H7 (cell line): ENCODE results near the gene TNIK. TPM values are rescaled to one million over a fixed set of nuclear protein-coding genes. Genes with fewer than 3 reads are reported as not detected.

Experiments used
- DNase-seq: peaks from one replicate; pipeline ENCODE4 v3.0.0; 2012
- H3K27me3 ChIP-seq: 2 replicates; pipeline ENCODE4 v1.6.0; 2011; ENCODE audit warnings: mild to moderate bottlenecking, low read length; ENCODE audit not compliant: control insufficient read depth, insufficient read depth
- H3K36me3 ChIP-seq: replicated peaks from 2 replicates; pipeline ENCODE4 v1.5.1; 2011; ENCODE audit warnings: low read length; ENCODE audit not compliant: control insufficient read depth, insufficient read depth
- H3K4me3 ChIP-seq: 2 replicates; pipeline ENCODE4 v1.5.1; 2011; ENCODE audit warnings: low read depth, mild to moderate bottlenecking, control low read depth, low read length, moderate library complexity; ENCODE audit not compliant: insufficient read depth
- total RNA-seq: library from RNA; depleted of rRNA; stranded (reverse); fragments of >200 nt; shearing (Covaris generic); gene quantifications from 2 replicates; pipeline ENCODE4 v1.2.3, GENCODE V29; 2014

The TNIK gene
- total RNA-seq, 1 experiment from 2014 or later: 16.4 TPM

DNA sequence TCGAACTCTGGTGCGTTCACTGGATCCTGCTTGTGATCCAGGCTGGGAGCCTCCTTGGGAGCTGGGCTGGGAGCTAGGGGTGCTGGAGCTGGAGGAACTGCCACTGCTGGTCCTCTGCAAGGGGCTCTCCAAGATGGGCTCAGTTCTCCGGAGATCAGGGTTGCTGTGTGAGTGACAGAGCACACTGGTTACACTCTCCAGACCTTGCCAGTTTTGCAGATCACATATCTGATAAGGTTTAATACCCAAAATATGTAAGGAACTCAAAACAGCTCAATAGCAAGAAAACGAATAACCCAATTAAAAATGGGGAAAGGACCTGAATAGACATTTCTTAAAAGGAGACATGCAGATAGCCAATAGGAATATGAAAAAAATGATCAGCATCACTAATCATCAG, 349.5 kb downstream of the TNIK start:
- no peak for DNase-seq
- Histone ChIP-seq H3K36me3 (no peaks in the 10 kb centered on the region), H3K4me3 (no peak overlapping the region), H3K27me3 (no peaks in the 10 kb centered on the region)

DNA sequence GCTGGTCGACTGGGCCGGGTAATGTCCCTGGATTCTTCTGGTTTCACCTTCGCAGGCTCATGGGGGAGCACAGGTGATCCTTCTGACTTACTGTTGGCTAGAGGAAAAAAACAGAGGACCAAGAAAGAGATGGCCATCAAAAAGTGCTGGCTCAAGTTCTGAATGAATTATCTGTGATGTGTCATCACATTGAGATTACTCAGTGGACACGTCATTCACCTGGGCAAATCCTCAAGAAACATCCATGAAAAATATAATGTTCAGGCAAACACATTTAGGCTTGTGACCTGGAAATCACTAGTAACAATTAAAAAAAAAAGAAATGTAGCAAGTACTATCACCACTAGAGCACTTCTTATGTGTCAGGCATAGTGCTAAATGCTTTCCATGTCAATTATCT, 352.1 kb downstream of the TNIK start:
- Histone ChIP-seq H3K27me3 (no peaks in the 10 kb centered on the region), H3K36me3 (no peaks in the 10 kb centered on the region), H3K4me3 (no peak overlapping the region)
- no peak for DNase-seq

DNA sequence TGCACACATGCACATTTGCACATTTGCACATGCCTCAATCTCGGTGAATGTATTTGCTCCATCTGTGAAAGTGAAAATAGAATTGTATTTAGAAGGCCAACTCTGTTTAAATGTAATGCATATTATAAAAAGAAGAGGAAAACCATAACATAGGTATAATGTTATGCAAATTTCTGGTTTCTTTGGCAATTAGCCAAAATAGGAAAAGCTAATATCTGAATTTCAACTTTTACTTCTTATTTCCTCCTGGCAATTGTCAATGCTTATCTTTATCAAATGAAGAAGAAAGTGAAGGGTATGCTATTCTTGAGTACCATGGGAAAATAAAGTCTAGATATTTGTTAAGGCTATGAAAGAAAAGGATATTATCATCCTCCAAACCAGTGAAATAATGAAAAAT, 357.0 kb downstream of the TNIK start:
- DNase-seq: no peak
- no peaks in the 10 kb centered on the region for H3K36me3 ChIP-seq
- H3K4me3 ChIP-seq: no peak overlapping the region
- H3K27me3 ChIP-seq: no peaks in the 10 kb centered on the region

DNA sequence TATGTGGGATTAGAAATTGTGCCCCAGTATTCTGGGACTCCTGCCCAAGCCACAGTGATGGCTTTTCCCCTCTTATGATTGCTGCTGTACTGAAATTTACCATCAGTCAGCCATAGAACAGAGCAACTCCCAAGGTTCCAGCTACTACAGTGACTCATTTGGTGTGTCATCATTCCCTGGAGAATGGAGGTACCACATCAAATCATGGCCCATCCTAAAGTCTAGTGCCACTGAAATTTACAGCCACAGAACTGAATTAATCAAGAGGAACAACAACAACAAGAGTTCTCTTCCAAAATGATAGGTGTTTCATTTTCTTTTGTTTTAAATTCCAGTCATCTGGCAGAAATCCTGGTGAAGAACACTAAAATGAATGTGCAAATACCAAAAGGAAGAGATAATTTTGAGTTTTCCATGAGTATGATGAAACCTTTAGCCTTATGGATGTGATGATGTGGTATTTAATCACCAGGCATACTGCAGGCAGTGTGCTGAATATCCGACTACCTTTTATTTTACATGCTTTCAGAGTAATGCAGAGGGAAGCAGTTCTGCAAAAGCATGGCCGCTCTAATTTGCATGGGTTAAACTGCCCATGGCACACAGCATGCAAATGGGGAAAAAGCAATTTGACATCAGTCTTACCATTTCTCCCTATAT, 358.1 kb downstream of the TNIK start:
- Histone ChIP-seq H3K27me3 (no peaks in the 10 kb centered on the region), H3K4me3 (no peak overlapping the region), H3K36me3 (no peaks in the 10 kb centered on the region)
- no peak for DNase-seq

DNA sequence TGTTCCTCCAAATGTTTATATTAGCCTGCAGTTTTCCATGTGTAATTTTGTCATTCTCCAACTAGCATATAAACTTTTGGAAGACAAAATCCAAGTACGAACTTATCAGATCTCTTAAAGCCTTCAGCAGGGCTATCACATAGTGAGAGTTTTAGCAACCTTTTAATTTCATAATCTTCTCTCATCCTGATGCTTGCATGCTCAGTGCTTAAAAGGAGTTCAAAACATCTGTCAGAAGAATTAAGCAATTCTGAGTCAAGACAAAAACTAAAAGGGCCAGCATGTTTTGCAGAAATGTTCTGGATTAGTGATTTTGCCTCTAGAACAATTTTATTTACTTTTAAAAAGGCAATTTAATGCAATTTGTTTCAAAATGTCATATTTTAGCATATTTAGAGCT, 360.3 kb downstream of the TNIK start:
- Histone ChIP-seq H3K27me3 (no peaks in the 10 kb centered on the region), H3K4me3 (no peak overlapping the region), H3K36me3 (no peaks in the 10 kb centered on the region)
- no peak for DNase-seq

DNA sequence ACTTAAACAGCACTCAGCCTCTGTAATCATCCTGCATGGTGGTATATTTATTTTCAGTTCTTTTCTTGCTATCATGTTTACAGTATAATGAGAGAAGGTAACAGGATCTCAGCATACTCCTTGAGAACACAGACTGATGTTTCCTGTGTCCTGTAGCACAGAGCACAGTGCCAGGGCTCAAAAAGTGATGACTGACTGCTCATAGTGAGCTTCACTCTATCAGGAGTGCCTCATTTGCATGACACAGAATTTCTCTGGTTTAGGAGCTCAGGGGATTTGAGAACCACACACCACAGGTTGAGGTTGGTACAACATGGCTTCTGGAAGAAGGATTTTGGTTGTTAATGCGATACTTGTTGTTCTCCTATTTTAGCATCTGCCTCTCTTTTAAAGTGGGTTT, 365.1 kb downstream of the TNIK start:
- no peaks in the 10 kb centered on the region for H3K27me3 ChIP-seq
- no peaks in the 10 kb centered on the region for H3K36me3 ChIP-seq
- no peak overlapping the region for H3K4me3 ChIP-seq
- DNase-seq: peak; percentile 22

DNA sequence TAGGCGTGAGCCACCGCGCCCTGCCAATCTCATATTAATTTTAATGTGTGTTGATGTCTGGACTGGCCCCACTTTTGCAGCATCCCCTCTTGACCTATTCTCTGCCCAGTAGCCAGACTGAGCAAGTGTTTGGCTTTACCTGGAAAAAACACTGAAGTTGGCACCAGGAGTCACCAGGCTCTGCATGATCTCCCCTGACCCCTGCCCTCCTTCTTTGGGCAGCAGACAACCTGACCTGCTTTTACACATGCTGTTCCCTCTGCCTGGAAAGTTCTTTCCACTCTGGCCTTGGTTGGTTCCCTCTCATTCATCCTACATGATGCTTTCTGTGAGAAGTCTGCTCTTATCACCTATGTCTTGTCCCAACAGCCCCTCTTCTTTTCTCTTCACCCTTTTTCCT, 365.8 kb downstream of the TNIK start:
- no peak for DNase-seq
- Histone ChIP-seq H3K36me3 (no peaks in the 10 kb centered on the region), H3K27me3 (no peaks in the 10 kb centered on the region), H3K4me3 (no peak overlapping the region)

DNA sequence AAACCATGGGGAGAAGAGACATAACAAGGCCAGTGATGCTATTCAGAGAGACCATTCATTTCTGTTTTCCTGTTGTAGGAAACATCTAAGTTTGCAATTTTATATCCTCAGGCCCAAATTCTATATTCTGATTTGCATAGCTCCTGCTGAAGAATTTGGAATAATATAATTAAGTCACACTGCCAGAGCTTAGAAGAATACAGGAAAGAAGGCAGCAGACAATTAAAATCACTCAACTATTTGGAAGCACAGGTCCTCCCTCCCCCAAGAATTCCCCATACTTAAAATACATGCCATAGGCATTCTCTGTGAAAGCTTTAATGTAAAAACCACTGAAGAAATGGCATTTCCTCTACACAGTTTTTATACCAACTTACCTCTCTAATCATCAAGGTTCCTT, 366.7 kb downstream of the TNIK start:
- no peak for DNase-seq
- H3K4me3 ChIP-seq: no peak overlapping the region
- no peaks in the 10 kb centered on the region for H3K27me3 ChIP-seq
- no peaks in the 10 kb centered on the region for H3K36me3 ChIP-seq

- no peak for DNase-seq
- Histone ChIP-seq H3K4me3 (no peak overlapping the region), H3K27me3 (no peaks in the 10 kb centered on the region), H3K36me3 (no peaks in the 10 kb centered on the region)
These were observed 367.7 kb downstream of the TNIK start for GRCh38 chr3:171092467-171092911.

DNA sequence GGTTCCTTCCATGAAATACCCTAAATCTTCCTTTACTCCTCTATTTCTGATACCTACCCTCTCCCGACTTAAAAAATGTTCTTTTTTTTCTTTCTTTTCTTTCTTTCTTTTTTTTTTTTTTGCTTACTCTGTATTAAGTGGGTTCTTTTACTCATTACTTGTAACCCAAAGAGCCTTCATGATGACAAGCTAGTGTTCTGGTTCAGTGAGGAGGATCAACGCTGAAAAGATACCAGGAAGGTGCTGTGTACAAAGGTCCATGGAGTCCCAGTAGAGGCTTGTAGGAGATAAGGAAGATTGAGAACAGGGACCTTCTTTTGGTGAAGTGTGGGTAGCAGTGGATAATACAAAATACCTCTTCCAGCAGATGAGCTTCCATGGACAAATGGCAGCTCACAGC, 369.9 kb downstream of the TNIK start:
- DNase-seq: no peak
- Histone ChIP-seq H3K27me3 (no peaks in the 10 kb centered on the region), H3K4me3 (no peak overlapping the region), H3K36me3 (no peaks in the 10 kb centered on the region)

DNA sequence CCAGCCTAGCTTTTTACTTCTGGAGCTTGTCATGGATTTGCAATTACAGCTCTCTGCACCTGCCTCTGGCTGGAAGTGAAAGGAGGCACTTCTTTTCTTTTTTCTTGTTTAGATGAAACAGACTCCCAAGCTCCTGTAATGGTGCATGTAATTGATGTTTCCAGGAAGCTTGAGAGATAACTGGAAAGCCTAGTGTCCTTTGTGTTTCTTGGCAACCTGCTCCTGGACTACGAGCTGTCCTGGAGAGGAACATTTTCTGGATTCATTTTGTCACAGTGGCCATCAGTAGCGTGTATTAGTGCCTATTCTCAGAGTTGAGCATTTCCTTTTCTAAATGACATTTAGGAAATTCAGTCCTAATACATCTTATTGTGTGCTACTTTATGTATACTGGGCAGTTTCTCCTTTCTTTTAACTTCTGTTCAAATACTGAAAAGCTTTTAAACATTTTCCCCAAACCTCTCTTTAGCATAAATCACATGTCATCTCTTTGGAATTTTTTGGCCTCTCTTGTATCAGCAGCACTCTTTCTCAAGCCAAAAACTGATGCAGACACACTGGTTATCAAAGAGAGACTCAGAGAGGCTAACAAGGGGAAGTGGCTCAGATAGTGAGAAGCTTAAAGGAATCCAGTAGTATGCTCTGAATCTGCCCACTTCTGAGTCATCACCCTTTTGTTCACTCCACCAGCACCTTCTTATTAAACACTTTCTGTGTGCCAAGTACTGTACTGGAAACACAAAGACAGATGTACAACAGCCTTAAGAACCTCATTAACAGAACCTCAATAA, 371.0 kb downstream of the TNIK start:
- DNase-seq: no peak
- Histone ChIP-seq H3K4me3 (no peak overlapping the region), H3K27me3 (no peaks in the 10 kb centered on the region), H3K36me3 (no peaks in the 10 kb centered on the region)

- no peak overlapping the region for H3K4me3 ChIP-seq
- no peaks in the 10 kb centered on the region for H3K36me3 ChIP-seq
- no peaks in the 10 kb centered on the region for H3K27me3 ChIP-seq
- no peak for DNase-seq
These were observed 371.7 kb downstream of the TNIK start for GRCh38 chr3:171088496-171088895.

- DNase-seq: no peak
- no peak overlapping the region for H3K4me3 ChIP-seq
- H3K36me3 ChIP-seq: no peaks in the 10 kb centered on the region
- H3K27me3 ChIP-seq: no peaks in the 10 kb centered on the region
These were observed 373.3 kb downstream of the TNIK start for GRCh38 chr3:171086914-171087313.

GRCh38 chr3:171077261-171077660, 382.9 kb downstream of the TNIK start:
- H3K36me3 ChIP-seq: no peaks in the 10 kb centered on the region
- no peak for DNase-seq
- H3K4me3 ChIP-seq: no peak overlapping the region
- no peaks in the 10 kb centered on the region for H3K27me3 ChIP-seq

GRCh38 chr3:171072432-171072831, 387.8 kb downstream of the TNIK start:
- no peaks in the 10 kb centered on the region for H3K27me3 ChIP-seq

More at GRCh38 chr3:171072432-171072831, 387.8 kb downstream of the TNIK start:
- no peak for DNase-seq
- H3K36me3 ChIP-seq: no peaks in the 10 kb centered on the region
- H3K4me3 ChIP-seq: no peak overlapping the region
